Left lung (tissue), 10 donors: ENCODE results near the gene ZNF227. TPM values are rescaled to one million over a fixed set of nuclear protein-coding genes. Genes with fewer than 3 reads are reported as not detected.
A peak's percentile ranks its signal among the peaks of the same experiment; 100 is the strongest.
"Not testable (repeated sequence)": the region's sequence is repeated elsewhere in the genome, so short reads cannot be mapped to it uniquely, and the experiment has no call there.

ENCODE experiments used
- ATAC-seq: fragments of 200-7000 bp; cut with Tn5 transposase; one replicate; pipeline ENCODE4 v1.9.1; 2020; ENCODE audit warnings: moderate library complexity
- DNase-seq, 4 donors: peaks; one replicate each; pipeline ENCODE4 v3.0.0-alpha.2; 2013 to 2020
- H3K27ac ChIP-seq, 2 donors: fragments of 200-600 bp; sonication (generic) in 1 of 2; one replicate each; pipeline versions ENCODE4 v1.5.0 to v1.8.0; 2020 to 2021
- H3K27me3 ChIP-seq, 2 donors: fragments of 200-600 bp; sonication (generic) in 1 of 2; one replicate each; pipeline versions ENCODE4 v1.5.0 to v1.8.0; 2020 to 2021
- H3K36me3 ChIP-seq, 2 donors: fragments of 200-600 bp; sonication (generic) in 1 of 2; one replicate each; pipeline versions ENCODE4 v1.5.0 to v1.8.0; 2020 to 2021
- H3K4me1 ChIP-seq, 2 donors: fragments of 200-600 bp; one replicate each; pipeline ENCODE4 v1.8.0; 2021
- H3K4me3 ChIP-seq, 2 donors: fragments of 200-600 bp; sonication (generic) in 1 of 2; one replicate each; pipeline versions ENCODE4 v1.5.0 to v1.8.0; 2020 to 2021; ENCODE audit warnings: mild to moderate bottlenecking in 1 of 2
- H3K9me3 ChIP-seq, 2 donors: fragments of 200-600 bp; sonication (generic) in 1 of 2; one replicate each; pipeline versions ENCODE4 v1.5.0 to v1.8.0; 2020 to 2021
- intact Hi-C, 2 donors: fragments of 100-400 bp; cut with DNase I; formaldehyde crosslinking; loops; one replicate each; pipeline versions ENCODE4 v1.11.2 to v1.14.2; 2022
- polyA plus RNA-seq, 6 donors: library from polyadenylated mRNA; unstranded; fragments of 120-200 nt; gene quantifications; one replicate each; pipeline ENCODE4 v1.2.1, GENCODE V29; 2013; ENCODE audit not compliant: insufficient read length in 6 of 6
- total RNA-seq, 2 donors: library from RNA; stranded (reverse); fragmentation: NEBNext Ultra II Directional; extraction: Animal tissue kit (Norgen Biotek cat#: 25700); gene quantifications; one replicate each; pipeline ENCODE4 v1.2.1, GENCODE V29; 2021
- TF ChIP-seq, protein P1 (sequence below), 2 donors: fragments of 200-600 bp; sonication (generic) in 1 of 2; IDR thresholded peaks; one replicate each; pipeline versions ENCODE4 v1.5.0 to v1.8.0; 2021; ENCODE audit warnings: antibody characterized with exemption in 2 of 2
- donor health status: DM: no; HTN: yes; CAD: no.
- donor health status: DM: no; HTN: no; CAD: no.

Gene ZNF227
- total and polyA plus RNA-seq, 8 donors, result 13.3 to 34.9 (median 27.0) TPM

DNA sequence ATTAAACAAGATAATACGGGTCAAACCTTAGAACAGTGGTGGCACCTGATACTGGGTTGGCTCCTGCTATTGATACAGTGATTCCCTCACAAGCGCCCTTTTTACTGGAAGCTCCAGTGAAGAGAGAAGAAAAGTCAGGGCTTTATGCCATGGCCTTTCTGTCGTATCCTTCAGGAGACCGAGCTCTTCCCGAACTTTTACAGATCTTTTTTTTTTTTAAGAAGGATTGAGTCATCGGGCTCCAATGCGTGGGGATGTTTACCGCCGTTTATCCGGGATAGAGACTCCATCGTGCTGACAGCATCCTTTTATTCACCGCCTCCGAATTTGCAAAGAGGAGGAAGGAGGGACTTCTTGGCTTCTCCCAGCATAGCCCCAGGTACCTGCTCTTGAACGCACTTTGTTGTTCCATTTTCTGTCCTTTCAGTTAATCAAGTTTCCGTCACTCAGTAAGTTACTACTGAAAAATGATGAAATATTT is 574 bp downstream of the ZNF227 start:
- Histone ChIP-seq H3K27ac (peak overlapping the region; percentile 82 to 85), H3K27me3 (no peaks in the 10 kb centered on the region), H3K4me3 (peak overlapping the region; percentile 49 to 76), H3K9me3 (peaks cover 0 to 26% of the 10 kb centered on the region in 2 donors), H3K36me3 (peaks cover 0 to 38% of the 10 kb centered on the region in 2 donors), H3K4me1 (peaks cover 0 to 11% of the 10 kb centered on the region in 2 donors)
- peak in 1 of 4 donors; percentile 27 for DNase-seq
- intact Hi-C loops, result no loop called here
- peak; percentile 37 for ATAC-seq
- TF ChIP-seq, protein P1, sequence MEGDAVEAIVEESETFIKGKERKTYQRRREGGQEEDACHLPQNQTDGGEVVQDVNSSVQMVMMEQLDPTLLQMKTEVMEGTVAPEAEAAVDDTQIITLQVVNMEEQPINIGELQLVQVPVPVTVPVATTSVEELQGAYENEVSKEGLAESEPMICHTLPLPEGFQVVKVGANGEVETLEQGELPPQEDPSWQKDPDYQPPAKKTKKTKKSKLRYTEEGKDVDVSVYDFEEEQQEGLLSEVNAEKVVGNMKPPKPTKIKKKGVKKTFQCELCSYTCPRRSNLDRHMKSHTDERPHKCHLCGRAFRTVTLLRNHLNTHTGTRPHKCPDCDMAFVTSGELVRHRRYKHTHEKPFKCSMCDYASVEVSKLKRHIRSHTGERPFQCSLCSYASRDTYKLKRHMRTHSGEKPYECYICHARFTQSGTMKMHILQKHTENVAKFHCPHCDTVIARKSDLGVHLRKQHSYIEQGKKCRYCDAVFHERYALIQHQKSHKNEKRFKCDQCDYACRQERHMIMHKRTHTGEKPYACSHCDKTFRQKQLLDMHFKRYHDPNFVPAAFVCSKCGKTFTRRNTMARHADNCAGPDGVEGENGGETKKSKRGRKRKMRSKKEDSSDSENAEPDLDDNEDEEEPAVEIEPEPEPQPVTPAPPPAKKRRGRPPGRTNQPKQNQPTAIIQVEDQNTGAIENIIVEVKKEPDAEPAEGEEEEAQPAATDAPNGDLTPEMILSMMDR (IDR thresholded peaks at IDR 0.05), result no peak

DNA sequence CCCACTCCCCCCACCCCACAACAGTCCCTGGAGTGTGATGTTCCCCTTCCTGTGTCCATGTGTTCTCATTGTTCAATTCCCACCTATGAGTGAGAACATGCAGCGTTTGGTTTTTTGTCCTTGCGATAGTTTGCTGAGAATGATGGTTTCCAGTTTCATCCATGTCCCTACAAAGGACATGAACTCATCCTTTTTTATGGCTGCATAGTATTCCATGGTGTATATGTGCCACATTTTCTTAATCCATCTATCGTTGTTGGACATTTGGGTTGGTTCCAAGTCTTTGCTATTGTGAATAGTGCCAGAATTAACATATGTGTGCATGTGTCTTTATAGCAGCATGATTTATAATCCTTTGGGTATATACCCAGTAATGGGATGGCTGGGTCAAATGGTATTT is 7.6 kb downstream of the ZNF227 start:
- H3K4me3 ChIP-seq, H3K4me1 ChIP-seq, H3K27me3 ChIP-seq, ATAC-seq, DNase-seq, intact Hi-C loops, H3K27ac ChIP-seq: not testable (repeated sequence)
- Histone ChIP-seq H3K9me3 (peaks cover 0 to 54% of the 10 kb centered on the region in 2 donors), H3K36me3 (peaks cover 3 to 59% of the 10 kb centered on the region in 2 donors)

DNA sequence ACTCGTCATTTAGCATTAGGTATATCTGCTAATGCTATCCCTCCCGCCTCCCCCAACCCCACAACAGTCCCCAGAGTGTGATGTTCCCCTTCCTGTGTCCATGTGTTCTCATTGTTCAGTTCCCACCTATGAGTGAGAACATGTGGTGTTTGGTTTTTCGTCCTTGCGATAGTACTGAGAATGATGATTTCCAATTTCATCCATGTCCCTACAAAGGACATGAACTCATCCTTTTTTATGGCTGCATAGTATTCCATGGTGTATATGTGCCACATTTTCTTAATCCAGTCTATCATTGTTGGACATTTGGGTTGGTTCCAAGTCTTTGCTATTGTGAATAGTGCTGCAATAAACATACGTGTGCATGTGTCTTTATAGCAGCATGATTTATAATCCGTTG is 8.4 kb downstream of the ZNF227 start:
- ATAC-seq, H3K4me1 ChIP-seq, H3K27ac ChIP-seq, H3K4me3 ChIP-seq, DNase-seq, intact Hi-C loops, H3K27me3 ChIP-seq: not testable (repeated sequence)
- H3K9me3 ChIP-seq, result peaks cover 0 to 54% of the 10 kb centered on the region in 2 donors
- H3K36me3 ChIP-seq, result peaks cover 3 to 54% of the 10 kb centered on the region in 2 donors

DNA sequence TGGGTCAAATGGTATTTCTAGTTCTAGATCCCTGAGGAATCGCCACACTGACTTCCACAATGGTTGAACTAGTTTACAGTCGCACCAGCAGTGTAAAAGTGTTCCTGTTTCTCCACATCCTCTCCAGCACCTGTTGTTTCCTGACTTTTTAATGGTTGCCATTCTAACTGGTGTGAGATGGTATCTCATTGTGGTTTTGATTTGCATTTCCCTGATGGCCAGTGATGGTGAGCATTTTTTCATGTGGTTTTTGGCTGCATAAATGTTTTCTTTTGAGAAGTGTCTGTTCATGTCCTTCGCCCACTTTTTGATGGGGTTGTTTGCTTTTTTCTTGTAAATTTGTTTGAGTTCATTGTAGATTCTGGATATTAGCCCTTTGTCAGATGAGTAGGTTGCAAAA is 9.0 kb downstream of the ZNF227 start:
- DNase-seq, intact Hi-C loops, H3K4me3 ChIP-seq, H3K27me3 ChIP-seq, H3K4me1 ChIP-seq, H3K27ac ChIP-seq, ATAC-seq: not testable (repeated sequence)
- H3K9me3 ChIP-seq, result peaks cover 0 to 54% of the 10 kb centered on the region in 2 donors
- H3K36me3 ChIP-seq, result peaks cover 3 to 54% of the 10 kb centered on the region in 2 donors

DNA sequence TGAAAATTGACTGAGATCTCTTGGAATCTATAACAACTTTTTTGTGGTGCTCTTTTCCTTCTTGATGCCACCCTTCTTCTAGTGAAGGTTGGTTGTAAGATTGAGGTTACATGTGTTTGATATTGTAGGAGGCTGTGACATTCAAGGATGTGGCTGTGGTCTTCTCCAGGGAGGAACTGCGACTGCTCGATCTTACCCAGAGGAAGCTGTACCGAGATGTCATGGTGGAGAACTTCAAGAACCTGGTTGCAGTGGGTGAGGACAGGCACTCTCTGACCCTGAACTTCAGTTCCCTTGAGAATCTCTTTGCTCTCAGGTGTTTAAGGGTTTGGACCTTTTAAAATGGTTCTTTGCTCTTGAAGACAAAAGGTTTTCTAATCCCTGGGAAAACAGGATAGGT is 16.0 kb downstream of the ZNF227 start:
- Histone ChIP-seq H3K36me3 (peaks cover 3 to 80% of the 10 kb centered on the region in 2 donors), H3K4me1 (no peaks in the 10 kb centered on the region), H3K9me3 (peaks cover 5 to 89% of the 10 kb centered on the region in 2 donors), H3K27ac (no peak overlapping the region), H3K4me3 (no peak overlapping the region), H3K27me3 (no peaks in the 10 kb centered on the region)
- intact Hi-C loops, result no loop called here
- ATAC-seq (no peak), DNase-seq (no peak)
- TF ChIP-seq, protein P1 (IDR thresholded peaks at IDR 0.05), result no peak

DNA sequence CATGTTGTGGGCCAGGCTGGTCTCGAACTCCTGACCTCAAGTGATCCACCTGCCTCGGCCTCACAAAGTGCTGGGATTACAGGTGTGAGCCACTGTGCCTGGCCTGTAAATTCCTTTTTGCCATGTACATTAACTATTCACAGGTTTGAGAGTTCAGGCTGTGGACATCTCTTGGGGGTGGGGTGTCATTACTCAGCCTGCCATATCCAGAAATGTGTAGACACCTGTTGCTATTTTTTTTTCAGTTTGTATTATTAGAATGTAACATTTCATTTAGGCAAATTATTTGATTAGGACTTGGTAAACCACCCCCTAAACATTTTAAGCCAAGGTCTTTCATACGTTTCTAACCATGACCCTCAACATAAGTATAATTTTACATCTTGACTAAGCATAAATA is 20.5 kb downstream of the ZNF227 start:
- no peaks in the 10 kb centered on the region for H3K27me3 ChIP-seq
- no peaks in the 10 kb centered on the region for H3K4me1 ChIP-seq
- H3K27ac ChIP-seq, result no peak overlapping the region
- H3K36me3 ChIP-seq, result peaks cover 3 to 98% of the 10 kb centered on the region in 2 donors
- peaks cover 0 to 99% of the 10 kb centered on the region in 2 donors for H3K9me3 ChIP-seq
- DNase-seq (no peak), ATAC-seq (no peak)
- intact Hi-C loops, result no loop called here
- H3K4me3 ChIP-seq, result no peak overlapping the region
- TF ChIP-seq, protein P1 (IDR thresholded peaks at IDR 0.05), result no peak

DNA sequence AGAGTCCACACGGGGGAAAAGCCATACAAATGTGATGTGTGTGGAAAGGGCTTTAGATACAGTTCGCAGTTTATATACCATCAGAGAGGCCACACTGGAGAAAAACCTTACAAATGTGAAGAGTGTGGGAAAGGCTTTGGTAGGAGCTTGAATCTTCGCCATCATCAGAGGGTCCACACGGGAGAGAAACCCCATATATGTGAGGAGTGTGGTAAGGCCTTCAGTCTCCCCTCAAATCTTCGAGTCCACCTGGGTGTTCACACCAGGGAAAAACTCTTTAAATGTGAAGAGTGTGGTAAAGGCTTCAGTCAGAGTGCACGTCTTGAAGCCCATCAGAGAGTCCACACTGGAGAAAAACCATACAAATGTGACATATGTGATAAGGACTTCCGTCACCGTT is 24.1 kb downstream of the ZNF227 start:
- Histone ChIP-seq H3K4me1 (no peaks in the 10 kb centered on the region), H3K27me3 (no peaks in the 10 kb centered on the region), H3K27ac (no peak overlapping the region), H3K9me3 (peaks cover 4 to 100% of the 10 kb centered on the region in 2 donors), H3K4me3 (no peak overlapping the region), H3K36me3 (peaks cover 0 to 76% of the 10 kb centered on the region in 2 donors)
- ATAC-seq (no peak), DNase-seq (no peak)
- intact Hi-C loops, result no loop called here
- TF ChIP-seq, protein P1 (IDR thresholded peaks at IDR 0.05), result no peak

DNA sequence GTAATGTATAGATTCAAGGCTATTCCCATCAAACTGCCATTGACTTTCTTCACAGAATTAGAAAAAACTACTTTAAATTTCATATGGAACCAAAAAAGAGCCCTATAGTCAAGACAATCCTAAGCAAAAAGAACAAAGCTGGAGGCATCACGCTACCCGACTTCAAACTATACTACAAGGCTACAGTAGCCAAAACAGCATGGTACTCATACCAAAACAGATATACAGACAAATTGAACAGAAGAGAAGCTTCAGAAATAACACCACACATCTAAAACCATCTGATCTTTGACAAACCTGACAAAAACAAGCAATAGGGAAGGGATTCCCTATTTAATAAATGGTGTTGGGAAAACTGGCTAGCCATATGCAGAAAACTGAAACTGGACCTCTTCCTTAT is 40.0 kb downstream of the ZNF227 start:
- H3K4me3 ChIP-seq, intact Hi-C loops, ATAC-seq, DNase-seq, H3K27me3 ChIP-seq, H3K4me1 ChIP-seq, H3K27ac ChIP-seq: not testable (repeated sequence)
- Histone ChIP-seq H3K9me3 (peaks cover 28 to 100% of the 10 kb centered on the region in 2 donors), H3K36me3 (peaks cover 0 to 27% of the 10 kb centered on the region in 2 donors)

DNA sequence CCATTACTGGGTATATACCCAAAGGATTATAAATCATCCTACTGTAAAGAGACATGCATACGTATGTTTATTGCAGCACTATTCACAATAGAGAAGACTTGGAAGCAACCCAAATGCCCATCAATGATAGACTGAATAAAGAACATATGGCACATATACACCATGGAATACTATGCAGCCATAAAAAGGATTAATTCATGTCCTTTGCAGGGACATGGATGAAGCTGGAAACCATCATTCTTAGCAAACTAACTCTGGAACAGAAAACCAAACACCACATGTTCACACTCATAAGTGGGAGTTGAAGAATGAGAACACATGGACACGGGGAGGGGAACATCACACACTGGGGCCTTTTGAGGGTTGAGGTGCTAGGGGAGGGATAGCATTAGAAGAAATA is 41.1 kb downstream of the ZNF227 start:
- DNase-seq, H3K4me3 ChIP-seq, intact Hi-C loops, H3K27ac ChIP-seq, H3K27me3 ChIP-seq, ATAC-seq, H3K4me1 ChIP-seq: not testable (repeated sequence)
- Histone ChIP-seq H3K9me3 (peaks cover 25 to 100% of the 10 kb centered on the region in 2 donors), H3K36me3 (peaks cover 0 to 22% of the 10 kb centered on the region in 2 donors)
